ENCODE results near the gene NPIPA5. TPM values are rescaled to one million over a fixed set of nuclear protein-coding genes. Genes with fewer than 3 reads are reported as not detected.
"Not testable (repeated sequence)": the region's sequence is repeated elsewhere in the genome, so short reads cannot be mapped to it uniquely, and the experiment has no call there.

NPIPA5 gene
- total and polyA plus RNA-seq, 2 of the 13 experiments (the other 11 are each of a cell fraction or from before 2014, with no cell fraction given): 9.7 to 21.5 TPM

- H3K27me3 ChIP-seq (ENCODE audit: control insufficient read depth in 1 of 2, insufficient read depth in 2 of 2, low read length in 2 of 2); H3K36me3 ChIP-seq (replicated peaks in 1 of 2; ENCODE audit: control insufficient read depth in 1 of 2, insufficient read depth in 2 of 2, low read length in 2 of 2); in situ Hi-C loops (cut with HindIII; ENCODE audit: extremely low pct_ligation_motif_present, low pct_unique_long_range_greater_than_20kb); H3K79me2 ChIP-seq (ENCODE audit: insufficient read depth, low read length); H3K4me1 ChIP-seq (ENCODE audit: insufficient read depth, low read length); H4K20me1 ChIP-seq (ENCODE audit: insufficient read depth, low read length); BruUV-seq (replicated peaks); H3K27ac ChIP-seq (ENCODE audit: extremely low read length, insufficient read depth, low read length); intact Hi-C loops (cut with micrococcal nuclease; ENCODE audit: unreplicated experiment); H2AFZ ChIP-seq (ENCODE audit: low read length); DNase-seq (ENCODE audit: low spot score); H3K9me3 ChIP-seq (ENCODE audit: low read length); H3K4me3 ChIP-seq (replicated peaks in 1 of 3; ENCODE audit: insufficient read depth in 1 of 3, low read depth in 2 of 3, low read length in 3 of 3); H3K4me2 ChIP-seq (ENCODE audit: low read depth, low read length); FAIRE-seq; H3K9ac ChIP-seq (ENCODE audit: insufficient read depth, low read depth, low read length); POLR2A ChIA-PET; CTCF ChIA-PET (ENCODE audit: low intra/inter-chr PET ratio, low total read pairs): not testable (repeated sequence)
- peak; percentile 17; the same call in 1 of the 3 replicates for ATAC-seq
- WGBS (ENCODE audit: low lambda C conversion rate): 31% methylated on average over 2 of the region's 7 CpGs
Observed at GRCh38 chr16:15337974-15338605, 40.0 kb downstream of the NPIPA5 start.

- in situ Hi-C loops (cut with HindIII; ENCODE audit: extremely low pct_ligation_motif_present, low pct_unique_long_range_greater_than_20kb); intact Hi-C loops (cut with micrococcal nuclease; ENCODE audit: unreplicated experiment): not testable (repeated sequence)
Observed at GRCh38 chr16:15335609-15336008, 42.5 kb downstream of the NPIPA5 start.

GRCh38 chr16:15333969-15334368, 44.1 kb downstream of the NPIPA5 start:
- ATAC-seq; BruUV-seq (replicated peaks); H3K9me3 ChIP-seq (ENCODE audit: low read length); in situ Hi-C loops (cut with HindIII; ENCODE audit: extremely low pct_ligation_motif_present, low pct_unique_long_range_greater_than_20kb); CTCF ChIA-PET (ENCODE audit: low intra/inter-chr PET ratio, low total read pairs); H3K4me1 ChIP-seq (ENCODE audit: insufficient read depth, low read length); H2AFZ ChIP-seq (ENCODE audit: low read length); H3K4me2 ChIP-seq (ENCODE audit: low read depth, low read length); POLR2A ChIA-PET; H3K79me2 ChIP-seq (ENCODE audit: insufficient read depth, low read length); H3K27me3 ChIP-seq (ENCODE audit: control insufficient read depth in 1 of 2, insufficient read depth in 2 of 2, low read length in 2 of 2); DNase-seq (ENCODE audit: low spot score); FAIRE-seq; H4K20me1 ChIP-seq (ENCODE audit: insufficient read depth, low read length); H3K27ac ChIP-seq (ENCODE audit: extremely low read length, insufficient read depth, low read length); H3K9ac ChIP-seq (ENCODE audit: insufficient read depth, low read depth, low read length); intact Hi-C loops (cut with micrococcal nuclease; ENCODE audit: unreplicated experiment); H3K36me3 ChIP-seq (replicated peaks in 1 of 2; ENCODE audit: control insufficient read depth in 1 of 2, insufficient read depth in 2 of 2, low read length in 2 of 2); H3K4me3 ChIP-seq (replicated peaks in 1 of 3; ENCODE audit: insufficient read depth in 1 of 3, low read depth in 2 of 3, low read length in 3 of 3): not testable (repeated sequence)
- WGBS (ENCODE audit: low lambda C conversion rate): 51% methylated on average over 4 of the region's 5 CpGs

More at GRCh38 chr16:15335609-15336008, 42.5 kb downstream of the NPIPA5 start:
- DNase-seq (ENCODE audit: low spot score); H3K9ac ChIP-seq (ENCODE audit: insufficient read depth, low read depth, low read length); H2AFZ ChIP-seq (ENCODE audit: low read length); POLR2A ChIA-PET; BruUV-seq (replicated peaks); H4K20me1 ChIP-seq (ENCODE audit: insufficient read depth, low read length); H3K27ac ChIP-seq (ENCODE audit: extremely low read length, insufficient read depth, low read length); FAIRE-seq; ATAC-seq; H3K4me2 ChIP-seq (ENCODE audit: low read depth, low read length); H3K27me3 ChIP-seq (ENCODE audit: control insufficient read depth in 1 of 2, insufficient read depth in 2 of 2, low read length in 2 of 2); H3K4me3 ChIP-seq (replicated peaks in 1 of 3; ENCODE audit: insufficient read depth in 1 of 3, low read depth in 2 of 3, low read length in 3 of 3); H3K36me3 ChIP-seq (replicated peaks in 1 of 2; ENCODE audit: control insufficient read depth in 1 of 2, insufficient read depth in 2 of 2, low read length in 2 of 2); CTCF ChIA-PET (ENCODE audit: low intra/inter-chr PET ratio, low total read pairs); H3K9me3 ChIP-seq (ENCODE audit: low read length); H3K4me1 ChIP-seq (ENCODE audit: insufficient read depth, low read length); H3K79me2 ChIP-seq (ENCODE audit: insufficient read depth, low read length): not testable (repeated sequence)
- no CpG with 5 or more reads among the region's 2 CpGs for WGBS (ENCODE audit: low lambda C conversion rate)

DNA sequence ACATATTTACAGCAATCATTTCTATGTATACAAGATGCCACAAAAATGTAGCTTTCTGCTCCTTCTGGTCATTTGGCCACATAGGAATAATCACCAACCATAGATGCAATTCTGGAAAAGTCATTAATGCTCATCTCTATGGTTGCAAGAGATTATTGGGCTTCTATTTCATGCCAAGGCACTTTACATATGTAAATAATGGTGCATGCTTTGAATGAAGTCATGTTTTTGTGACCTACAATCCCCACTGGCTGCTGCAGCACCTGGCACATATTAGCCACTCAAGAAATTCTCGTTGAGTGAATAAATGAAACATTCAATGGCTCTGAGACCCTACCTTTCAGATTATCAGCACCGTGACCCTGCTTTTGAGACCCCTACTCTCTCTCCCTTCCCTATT, 47.1 kb downstream of the NPIPA5 start:
- H2AFZ ChIP-seq (ENCODE audit: low read length); H3K36me3 ChIP-seq (replicated peaks in 1 of 2; ENCODE audit: control insufficient read depth in 1 of 2, insufficient read depth in 2 of 2, low read length in 2 of 2); FAIRE-seq; H3K4me1 ChIP-seq (ENCODE audit: insufficient read depth, low read length); BruUV-seq (replicated peaks); H4K20me1 ChIP-seq (ENCODE audit: insufficient read depth, low read length); H3K9ac ChIP-seq (ENCODE audit: insufficient read depth, low read depth, low read length); ATAC-seq; POLR2A ChIA-PET; H3K27ac ChIP-seq (ENCODE audit: extremely low read length, insufficient read depth, low read length); H3K79me2 ChIP-seq (ENCODE audit: insufficient read depth, low read length); intact Hi-C loops (cut with micrococcal nuclease; ENCODE audit: unreplicated experiment); H3K4me2 ChIP-seq (ENCODE audit: low read depth, low read length); in situ Hi-C loops (cut with HindIII; ENCODE audit: extremely low pct_ligation_motif_present, low pct_unique_long_range_greater_than_20kb); DNase-seq (ENCODE audit: low spot score); CTCF ChIA-PET (ENCODE audit: low intra/inter-chr PET ratio, low total read pairs); H3K27me3 ChIP-seq (ENCODE audit: control insufficient read depth in 1 of 2, insufficient read depth in 2 of 2, low read length in 2 of 2); H3K4me3 ChIP-seq (replicated peaks in 1 of 3; ENCODE audit: insufficient read depth in 1 of 3, low read depth in 2 of 3, low read length in 3 of 3); H3K9me3 ChIP-seq (ENCODE audit: low read length): not testable (repeated sequence)
- no CpG with 5 or more reads among the region's 2 CpGs for WGBS (ENCODE audit: low lambda C conversion rate)

Data from HepG2 (cell line).